ENCODE data around the gene TEAD1. TPM values are rescaled to one million over a fixed set of nuclear protein-coding genes. Genes with fewer than 3 reads are reported as not detected.

The TEAD1 gene
- total and polyA plus RNA-seq, 9 of the 15 experiments (the other 6 are each of a cell fraction or from before 2014, with no cell fraction given) = 1.7 to 17.7 (median 10.8) TPM

- in situ Hi-C loops (cut with MboI) = no loop called here
- H3K4me2 ChIP-seq (ENCODE audit: insufficient read depth, low read length) = no peak overlapping the region
- ATAC-seq (peak; percentile 82), DNase-seq (ENCODE audit: extremely low read depth in 1 of 4, low spot score in 3 of 4) (peak in 2 of 4 experiments; percentile 63 to 67), FAIRE-seq (peak; percentile 69)
- CTCF ChIA-PET (ENCODE audit: low intra/inter-chr PET ratio) = interaction anchor here (0.6 kb wide), 2 partner anchors 98 to 141 kb away, joined by 3 read pairs; no protein-coding TSS in a partner anchor
- no TSS peak for BruUV-seq (replicated peaks)
- intact Hi-C loops (cut with micrococcal nuclease) = no loop called here
- POLR2A ChIA-PET = interaction anchor here (0.6 kb wide), 1 partner anchor 9 kb away, joined by 3 read pairs; no protein-coding TSS in a partner anchor
- H3K79me2 ChIP-seq (ENCODE audit: control insufficient read depth, insufficient read depth, low read length) = peaks cover 7% of the 10 kb centered on the region; the same call in 2 of the 3 replicates
- H2AFZ ChIP-seq (ENCODE audit: low read depth, low read length) = no peak overlapping the region
- no peak overlapping the region for H3K4me3 ChIP-seq
- H3K36me3 ChIP-seq (ENCODE audit: control insufficient read depth, insufficient read depth, low read length) = no peaks in the 10 kb centered on the region
- peaks cover 20 to 34% of the 10 kb centered on the region in 2 experiments for H3K4me1 ChIP-seq (replicated peaks in 1 of 2; ENCODE audit: control insufficient read depth in 2 of 2, insufficient read depth in 2 of 2, low read length in 2 of 2)
- no peaks in the 10 kb centered on the region for H3K9me3 ChIP-seq (replicated peaks; ENCODE audit: control insufficient read depth, insufficient read depth, low read depth, low read length)
- WGBS (ENCODE audit: insufficient coverage, low coverage, missing lambda C conversion rate) = 36% methylated on average over 8 of the region's 8 CpGs
- H3K27ac ChIP-seq (ENCODE audit: extremely low read depth, low read depth, low read length) = peak overlapping the region; percentile 12; the same call in 2 of the 3 replicates
- no peak overlapping the region for H3K9ac ChIP-seq (ENCODE audit: insufficient read depth in 1 of 2, low read depth in 2 of 2, low read length in 2 of 2)
- H4K20me1 ChIP-seq (replicated peaks; ENCODE audit: control insufficient read depth, insufficient read depth, low read length) = no peaks in the 10 kb centered on the region
- peaks cover 3% of the 10 kb centered on the region for H3K9me1 ChIP-seq (ENCODE audit: control insufficient read depth, insufficient read depth, low read length)
- H3K27me3 ChIP-seq (ENCODE audit: control insufficient read depth in 2 of 2, insufficient read depth in 2 of 2, low read length in 2 of 2) = no peaks in the 10 kb centered on the region
- TF ChIP-seq TCF7 (IDR thresholded peaks at IDR 0.05; ENCODE audit: borderline replicate concordance) (no peak), RAD21 (CRISPR knock-in tag; conservative IDR thresholded peaks at IDR 0.05 in 1 of 2, IDR thresholded peaks at IDR 0.05 in 1 of 2) (peak in 1 of 2 experiments; percentile 10; a peak in 1 of 4 replicates), RBM14 (IDR thresholded peaks at IDR 0.05; ENCODE audit: borderline replicate concordance, insufficient read depth, low read depth, low read length) (no peak), NFATC3 (IDR thresholded peaks at IDR 0.05) (no peak), EP400 (IDR thresholded peaks at IDR 0.05) (0 out of 2 replicates have a peak, but pooled peaks have one; percentile 16), NFRKB (IDR thresholded peaks at IDR 0.05; ENCODE audit: low read depth) (no peak), E2F6 (IDR thresholded peaks at IDR 0.05; ENCODE audit: borderline replicate concordance in 1 of 2, extremely low read depth in 1 of 2, insufficient read depth in 1 of 2, insufficient read length in 1 of 2, low read depth in 1 of 2, low read length in 1 of 2, poor library complexity in 1 of 2, severe bottlenecking in 1 of 2) (no peak), ZNF143 (CRISPR knock-in tag; IDR thresholded peaks at IDR 0.05) (no peak), BACH1 (tag; IDR thresholded peaks at IDR 0.05) (no peak), EHMT2 (IDR thresholded peaks at IDR 0.05) (no peak), GATA2 (CRISPR knock-in tag; IDR thresholded peaks at IDR 0.05) (no peak), AFF1 (IDR thresholded peaks at IDR 0.05; ENCODE audit: low read depth in 1 of 2, partially characterized antibody in 2 of 2) (no peak), ARID2 (IDR thresholded peaks at IDR 0.05) (no peak), ELF2 (CRISPR knock-in tag; IDR thresholded peaks at IDR 0.05) (no peak), COPS2 (conservative IDR thresholded peaks at IDR 0.05) (no peak)
These were observed 51.9 kb downstream of the TEAD1 start for GRCh38 chr11:12725863-12726682.
